ENCODE measurements around the gene PRSS2. TPM values are rescaled to one million over a fixed set of nuclear protein-coding genes. Genes with fewer than 3 reads are reported as not detected.
"Not testable (repeated sequence)": the region's sequence is repeated elsewhere in the genome, so short reads cannot be mapped to it uniquely, and the experiment has no call there.

Gene PRSS2
- total RNA-seq, 1 donor from 2014 or later: not detected

- H3K9me3 Mint-ChIP-seq: no peaks in the 10 kb centered on the region
- no peak for TF ChIP-seq CTCF (IDR thresholded peaks at IDR 0.05)
- H3K4me3 Mint-ChIP-seq: no peak overlapping the region
- no peak for DNase-seq
- H3K4me1 Mint-ChIP-seq: peaks cover 23% of the 10 kb centered on the region
- H3K27me3 Mint-ChIP-seq: peaks cover 3% of the 10 kb centered on the region
- ChIA-PET CTCF (interaction anchor here (0.5 to 1.3 kb wide), 3 partner anchors 9 to 62 kb away, joined by 3 to 5 read pairs (median 3); no protein-coding TSS in a partner anchor), POLR2A (interaction anchor here (0.6 kb wide), 1 partner anchor 9 kb away, joined by 3 read pairs; no protein-coding TSS in a partner anchor)
- H3K27ac Mint-ChIP-seq: no peak overlapping the region
- intact Hi-C loops (cut with micrococcal nuclease): no loop called here
- H3K36me3 Mint-ChIP-seq (ENCODE audit: low read depth): no peaks in the 10 kb centered on the region
- no peak for ATAC-seq (ENCODE audit: low read depth)
Measured at GRCh38 chr7:142773937-142774744, 3.4 kb downstream of the PRSS2 start.

- Mint-ChIP-seq H3K4me3 (no peak overlapping the region), H3K36me3 (ENCODE audit: low read depth) (no peaks in the 10 kb centered on the region), H3K27me3 (no peaks in the 10 kb centered on the region), H3K27ac (no peak overlapping the region), H3K9me3 (no peaks in the 10 kb centered on the region), H3K4me1 (peaks cover 23% of the 10 kb centered on the region)
- CTCF ChIA-PET: interaction anchor here (0.5 to 1.3 kb wide), 3 partner anchors 8 to 62 kb away, joined by 3 to 5 read pairs (median 3); no protein-coding TSS in a partner anchor
- no peak for DNase-seq
- intact Hi-C loops (cut with micrococcal nuclease): no loop called here
- POLR2A ChIA-PET: no interaction called here
- no peak for ATAC-seq (ENCODE audit: low read depth)
- TF ChIP-seq CTCF (IDR thresholded peaks at IDR 0.05): no peak
Measured at GRCh38 chr7:142774826-142775225, 4.1 kb downstream of the PRSS2 start.

GRCh38 chr7:142775351-142776115 lies 4.8 kb downstream of the PRSS2 start:
- H3K4me1 Mint-ChIP-seq: peaks cover 19% of the 10 kb centered on the region
- DNase-seq; H3K36me3 Mint-ChIP-seq (ENCODE audit: low read depth); POLR2A ChIA-PET; H3K27me3 Mint-ChIP-seq; H3K4me3 Mint-ChIP-seq; H3K9me3 Mint-ChIP-seq; H3K27ac Mint-ChIP-seq; ATAC-seq (ENCODE audit: low read depth); intact Hi-C loops (cut with micrococcal nuclease): not testable (repeated sequence)
- CTCF ChIA-PET: interaction anchor here (1.3 kb wide), 1 partner anchor 8 kb away, joined by 5 read pairs; no protein-coding TSS in a partner anchor

GRCh38 chr7:142776206-142776844 lies 5.6 kb downstream of the PRSS2 start:
- Mint-ChIP-seq H3K27ac (no peak overlapping the region), H3K36me3 (ENCODE audit: low read depth) (no peaks in the 10 kb centered on the region), H3K9me3 (no peaks in the 10 kb centered on the region), H3K27me3 (no peaks in the 10 kb centered on the region), H3K4me1 (peaks cover 11% of the 10 kb centered on the region), H3K4me3 (no peak overlapping the region)
- ATAC-seq (ENCODE audit: low read depth): no peak
- intact Hi-C loops (cut with micrococcal nuclease): no loop called here
- CTCF ChIA-PET: interaction anchor here (0.8 to 1.6 kb wide), 2 partner anchors 33 to 63 kb away, joined by 3 read pairs; no protein-coding TSS in a partner anchor
- POLR2A ChIA-PET: no interaction called here
- TF ChIP-seq CTCF (IDR thresholded peaks at IDR 0.05): no peak
- no peak for DNase-seq

GRCh38 chr7:142776845-142777225 lies 6.1 kb downstream of the PRSS2 start:
- H3K4me3 Mint-ChIP-seq; ATAC-seq (ENCODE audit: low read depth); H3K27me3 Mint-ChIP-seq; DNase-seq; H3K27ac Mint-ChIP-seq; intact Hi-C loops (cut with micrococcal nuclease); POLR2A ChIA-PET; H3K36me3 Mint-ChIP-seq (ENCODE audit: low read depth); H3K4me1 Mint-ChIP-seq; H3K9me3 Mint-ChIP-seq: not testable (repeated sequence)
- CTCF ChIA-PET: interaction anchor here (0.8 to 1.6 kb wide), 2 partner anchors 33 to 63 kb away, joined by 3 read pairs; no protein-coding TSS in a partner anchor
